ENCODE data around the gene MRPS26. TPM values are rescaled to one million over a fixed set of nuclear protein-coding genes. Genes with fewer than 3 reads are reported as not detected.
"Not testable (repeated sequence)": the region's sequence is repeated elsewhere in the genome, so short reads cannot be mapped to it uniquely, and the experiment has no call there.

The MRPS26 gene
- total RNA-seq, 2 experiments from 2014 or later: 155 to 158 TPM

DNA sequence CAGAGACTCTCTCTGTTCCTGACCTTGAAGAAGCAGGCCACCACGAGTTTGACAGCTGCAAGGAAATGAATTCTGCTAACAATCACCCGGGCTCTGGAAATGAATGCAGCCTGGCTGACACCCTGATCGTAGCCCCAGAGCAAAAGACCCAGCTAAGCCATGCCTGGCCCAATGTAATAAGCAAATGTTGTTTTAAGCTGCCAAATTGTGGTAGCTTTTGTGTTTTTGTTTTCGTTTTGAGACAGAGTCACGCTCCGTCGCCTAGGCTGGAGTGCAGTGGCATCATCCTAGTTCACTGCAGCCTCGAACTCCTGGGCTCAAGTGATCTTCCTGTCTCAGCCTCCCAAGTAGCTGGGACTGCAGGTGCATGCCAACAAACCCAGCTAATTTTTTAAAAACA, 22.2 kb downstream of the MRPS26 start:
- Mint-ChIP-seq H3K9me3 (no peaks in the 10 kb centered on the region), H3K36me3 (no peaks in the 10 kb centered on the region), H3K4me1 (ENCODE audit: low read depth) (peaks cover 27% of the 10 kb centered on the region), H3K4me3 (no peak overlapping the region), H3K27me3 (no peaks in the 10 kb centered on the region), H3K27ac (no peak overlapping the region)
- POLR2A ChIA-PET: no interaction called here
- intact Hi-C loops (cut with micrococcal nuclease): no loop called here
- DNase-seq: no peak
- CTCF ChIA-PET: interaction anchor here (1.0 to 1.9 kb wide), 2 partner anchors 11 to 15 kb away, joined by 4 to 8 read pairs; no protein-coding TSS in a partner anchor

DNA sequence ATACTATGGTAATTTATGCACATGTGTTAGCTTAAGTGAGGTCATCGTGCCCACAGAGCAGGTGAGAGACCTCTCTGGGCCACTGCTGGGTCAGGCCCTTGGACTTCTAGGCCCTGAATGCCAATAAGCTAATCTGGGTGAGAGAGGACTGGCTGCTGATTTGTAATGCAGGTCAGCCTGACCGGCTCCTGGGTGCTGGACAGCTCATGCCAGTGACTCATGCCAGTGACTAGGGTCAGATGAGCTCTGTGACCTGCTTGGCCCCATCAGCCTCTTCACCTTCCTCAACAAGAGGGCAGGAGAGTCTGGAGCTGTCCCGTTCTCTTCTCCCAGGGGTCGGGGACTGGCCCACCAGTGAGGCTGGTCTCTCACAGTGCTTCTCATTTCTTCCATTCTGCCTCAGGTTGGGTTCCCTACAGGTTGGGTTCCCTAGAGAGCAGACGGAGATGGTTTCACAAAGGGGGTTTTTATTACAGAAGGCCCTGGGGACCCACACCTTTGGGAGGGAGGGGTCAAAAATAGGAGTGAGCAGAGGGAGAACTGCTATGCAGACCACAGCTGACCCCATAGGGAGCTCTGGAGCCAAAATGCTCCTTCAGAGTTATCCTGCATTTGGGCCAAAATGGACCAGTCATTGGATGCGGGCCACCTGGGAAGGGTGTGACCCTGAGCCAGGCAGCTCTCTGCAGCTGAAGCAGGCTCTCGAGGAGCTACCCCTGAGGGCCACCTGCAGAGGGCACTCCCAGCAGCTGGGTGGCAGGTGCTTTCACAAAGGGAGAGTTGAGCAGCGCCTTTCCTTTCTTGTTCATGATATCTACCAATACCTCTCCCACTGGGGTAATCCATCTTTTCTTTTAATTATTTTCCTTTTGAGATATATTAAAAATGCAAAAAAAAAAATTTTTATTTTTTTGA, 23.4 kb downstream of the MRPS26 start:
- CTCF ChIA-PET: interaction anchor here (1.0 to 1.9 kb wide), 7 partner anchors 8 to 247 kb away, joined by 3 to 8 read pairs (median 5); no protein-coding TSS in a partner anchor
- Mint-ChIP-seq H3K4me1 (ENCODE audit: low read depth) (peaks cover 28% of the 10 kb centered on the region), H3K9me3 (no peaks in the 10 kb centered on the region), H3K27ac (no peak overlapping the region), H3K27me3 (no peaks in the 10 kb centered on the region), H3K4me3 (no peak overlapping the region), H3K36me3 (no peaks in the 10 kb centered on the region)
- peak; percentile 56 for DNase-seq
- POLR2A ChIA-PET: interaction anchor here (1.0 kb wide), 1 partner anchor 24 kb away, joined by 3 read pairs; the partner anchor contains the start of gene MRPS26
- intact Hi-C loops (cut with micrococcal nuclease): no loop called here

- Mint-ChIP-seq H3K4me1 (ENCODE audit: low read depth) (peaks cover 21% of the 10 kb centered on the region), H3K27ac (no peak overlapping the region), H3K9me3 (no peaks in the 10 kb centered on the region), H3K27me3 (no peaks in the 10 kb centered on the region), H3K36me3 (no peaks in the 10 kb centered on the region), H3K4me3 (peak overlapping the region; percentile 74)
- intact Hi-C loops (cut with micrococcal nuclease): loop anchor here (10.0 kb wide), 1 partner anchor 104 kb away; the partner anchor contains the start of gene LZTS3
- no peak for DNase-seq
- POLR2A ChIA-PET: no interaction called here
- CTCF ChIA-PET: interaction anchor here (1.2 to 1.7 kb wide), 2 partner anchors 17 to 87 kb away, joined by 3 read pairs; no protein-coding TSS in a partner anchor
These were observed 24.9 kb downstream of the MRPS26 start for GRCh38 chr20:3070725-3071124.

DNA sequence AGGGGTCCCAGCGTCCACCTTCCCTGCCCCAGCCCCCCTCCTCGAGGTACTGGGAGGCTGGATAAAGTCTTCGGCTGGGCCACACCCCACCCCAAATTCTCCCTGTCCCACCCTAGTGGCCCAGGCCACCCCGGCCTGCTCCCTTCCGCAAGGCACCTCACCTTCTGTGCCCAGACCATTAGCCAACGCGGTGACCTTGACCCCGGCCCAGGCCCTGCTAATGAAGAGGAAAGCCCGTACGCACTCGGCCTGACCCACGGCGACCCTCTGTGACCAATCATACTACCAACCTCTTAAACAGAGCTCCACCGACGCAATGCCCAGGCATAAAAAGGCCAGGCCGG, 25.4 kb downstream of the MRPS26 start:
- no peaks in the 10 kb centered on the region for H3K36me3 Mint-ChIP-seq
- H3K27ac Mint-ChIP-seq: no peak overlapping the region
- intact Hi-C loops (cut with micrococcal nuclease): loop anchor here (10.0 kb wide), 1 partner anchor 104 kb away; the partner anchor contains the start of gene LZTS3
- H3K4me1 Mint-ChIP-seq (ENCODE audit: low read depth): peaks cover 21% of the 10 kb centered on the region
- no peaks in the 10 kb centered on the region for H3K9me3 Mint-ChIP-seq
- no peaks in the 10 kb centered on the region for H3K27me3 Mint-ChIP-seq
- DNase-seq: no peak
- peak overlapping the region; percentile 74 for H3K4me3 Mint-ChIP-seq
- CTCF ChIA-PET: interaction anchor here (1.4 kb wide), 1 partner anchor 43 kb away, joined by 3 read pairs; no protein-coding TSS in a partner anchor
- POLR2A ChIA-PET: no interaction called here

DNA sequence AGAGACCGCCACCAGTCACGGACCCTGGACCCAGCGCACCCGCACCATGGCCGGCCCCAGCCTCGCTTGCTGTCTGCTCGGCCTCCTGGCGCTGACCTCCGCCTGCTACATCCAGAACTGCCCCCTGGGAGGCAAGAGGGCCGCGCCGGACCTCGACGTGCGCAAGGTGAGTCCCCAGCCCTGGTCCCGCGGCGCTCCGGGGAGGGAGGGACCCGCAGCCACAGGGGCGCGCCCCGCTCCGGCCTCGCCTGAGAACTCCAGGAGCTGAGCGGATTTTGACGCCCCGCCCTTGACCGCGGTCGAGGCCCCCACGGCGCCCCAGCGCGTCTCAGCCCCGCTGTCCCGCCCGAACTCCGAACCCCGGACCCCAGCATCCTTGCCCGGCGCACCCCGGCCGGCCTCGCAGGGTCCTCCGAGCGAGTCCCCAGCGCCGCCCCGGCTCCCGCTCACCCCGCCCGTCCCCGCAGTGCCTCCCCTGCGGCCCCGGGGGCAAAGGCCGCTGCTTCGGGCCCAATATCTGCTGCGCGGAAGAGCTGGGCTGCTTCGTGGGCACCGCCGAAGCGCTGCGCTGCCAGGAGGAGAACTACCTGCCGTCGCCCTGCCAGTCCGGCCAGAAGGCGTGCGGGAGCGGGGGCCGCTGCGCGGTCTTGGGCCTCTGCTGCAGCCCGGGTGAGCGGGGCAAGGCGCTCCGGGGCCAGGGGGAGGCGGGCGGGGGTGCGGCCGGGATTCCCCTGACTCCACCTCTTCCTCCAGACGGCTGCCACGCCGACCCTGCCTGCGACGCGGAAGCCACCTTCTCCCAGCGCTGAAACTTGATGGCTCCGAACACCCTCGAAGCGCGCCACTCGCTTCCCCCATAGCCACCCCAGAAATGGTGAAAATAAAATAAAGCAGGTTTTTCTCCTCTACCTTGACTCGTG, 26.0 kb downstream of the MRPS26 start, which contains the start of gene OXT:
OXT (plus strand) TSS at position 11 of the 920 bp plus-strand sequence; CDS start at position 47, 36 bp downstream.
- no peak within 1 kb of the TSS for H3K27ac Mint-ChIP-seq
- ChIA-PET POLR2A (no interaction called here), CTCF (interaction anchor here (1.4 kb wide), 1 partner anchor 42 kb away, joined by 3 read pairs; no protein-coding TSS in a partner anchor)
- H3K9me3 Mint-ChIP-seq: no peaks in the 10 kb centered on the region
- peaks cover 24% of the 10 kb centered on the region for H3K4me1 Mint-ChIP-seq (ENCODE audit: low read depth)
- intact Hi-C loops (cut with micrococcal nuclease): loop anchor here (10.0 kb wide), 1 partner anchor 103 kb away; the partner anchor contains the start of gene LZTS3
- peak within 1 kb of the TSS; percentile 74 for H3K4me3 Mint-ChIP-seq
- DNase-seq: peak; percentile 82
- no peaks in the 10 kb centered on the region for H3K27me3 Mint-ChIP-seq
- H3K36me3 Mint-ChIP-seq: no peaks in the 10 kb centered on the region

DNA sequence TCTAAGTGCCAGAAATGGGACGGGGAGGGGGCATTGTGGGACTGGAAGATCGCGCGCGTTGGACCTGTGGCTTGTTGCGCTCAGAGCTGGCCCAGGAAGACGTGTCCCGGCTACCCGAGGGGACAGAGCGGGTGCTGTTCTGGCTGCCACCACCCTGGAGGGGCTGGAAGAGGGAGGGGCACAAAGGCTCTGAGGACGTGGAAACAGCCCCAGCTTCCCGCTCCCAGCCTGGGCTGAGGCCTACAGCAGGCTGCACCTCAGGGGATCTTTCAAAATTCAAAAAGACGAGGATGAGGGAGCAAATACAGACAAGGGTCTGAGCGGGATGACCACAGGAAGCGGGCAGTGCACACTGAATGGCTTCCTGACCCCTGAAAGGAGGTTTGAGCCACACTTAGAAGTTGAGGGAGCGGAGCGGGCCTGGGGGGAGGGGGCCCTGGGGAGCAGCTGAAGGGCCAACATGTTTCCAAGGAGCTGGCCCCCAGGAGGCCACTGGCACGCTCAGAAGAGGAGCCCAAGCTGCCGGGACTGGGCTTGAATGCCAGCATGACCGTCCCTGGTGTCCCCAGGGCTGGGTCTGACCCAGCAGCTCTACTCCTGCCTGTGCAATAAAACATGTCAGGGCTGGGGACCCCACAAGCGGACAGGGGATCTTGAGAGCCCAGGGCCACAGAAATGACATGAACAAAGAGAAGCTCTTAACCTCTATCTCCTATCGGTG, 26.8 kb downstream of the MRPS26 start:
- H3K36me3 Mint-ChIP-seq: no peaks in the 10 kb centered on the region
- ChIA-PET POLR2A (no interaction called here), CTCF (interaction anchor here (0.6 to 1.4 kb wide), 2 partner anchors 41 to 156 kb away, joined by 3 to 4 read pairs; no protein-coding TSS in a partner anchor)
- H3K27me3 Mint-ChIP-seq: peaks cover 1% of the 10 kb centered on the region
- peaks cover 30% of the 10 kb centered on the region for H3K4me1 Mint-ChIP-seq (ENCODE audit: low read depth)
- H3K9me3 Mint-ChIP-seq: no peaks in the 10 kb centered on the region
- intact Hi-C loops (cut with micrococcal nuclease): loop anchor here (10.0 kb wide), 1 partner anchor 102 kb away; the partner anchor contains the start of gene LZTS3
- H3K27ac Mint-ChIP-seq: peak overlapping the region; percentile 62
- H3K4me3 Mint-ChIP-seq: peak overlapping the region; percentile 74
- no peak for DNase-seq

DNA sequence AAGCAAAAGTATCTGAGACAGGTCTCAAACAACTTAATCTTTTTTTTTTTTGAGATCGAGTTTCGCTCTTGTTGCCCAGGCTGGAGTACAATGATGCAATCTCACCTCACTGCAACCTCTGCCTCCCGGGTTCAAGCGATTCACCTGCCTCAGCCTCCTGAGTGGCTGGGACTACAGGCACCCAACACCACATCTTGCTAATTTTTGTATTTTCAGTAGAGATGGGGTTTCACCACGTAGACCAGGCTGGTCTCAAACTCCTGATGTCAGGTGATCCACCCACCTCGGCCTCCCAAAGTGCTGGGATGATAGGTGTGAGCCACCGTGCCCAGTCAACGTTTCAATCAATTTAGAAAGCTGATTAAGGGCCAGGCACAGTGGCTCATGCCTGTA, 27.4 kb downstream of the MRPS26 start:
- POLR2A ChIA-PET, H3K36me3 Mint-ChIP-seq, H3K4me3 Mint-ChIP-seq, H3K27me3 Mint-ChIP-seq, H3K9me3 Mint-ChIP-seq: not testable (repeated sequence)
- H3K27ac Mint-ChIP-seq: peak overlapping the region; percentile 62
- CTCF ChIA-PET: interaction anchor here (0.6 kb wide), 1 partner anchor 156 kb away, joined by 4 read pairs; no protein-coding TSS in a partner anchor
- intact Hi-C loops (cut with micrococcal nuclease): loop anchor here (10.0 kb wide), 1 partner anchor 102 kb away; the partner anchor contains the start of gene LZTS3
- H3K4me1 Mint-ChIP-seq (ENCODE audit: low read depth): peaks cover 33% of the 10 kb centered on the region
- DNase-seq: peak; percentile 64

DNA sequence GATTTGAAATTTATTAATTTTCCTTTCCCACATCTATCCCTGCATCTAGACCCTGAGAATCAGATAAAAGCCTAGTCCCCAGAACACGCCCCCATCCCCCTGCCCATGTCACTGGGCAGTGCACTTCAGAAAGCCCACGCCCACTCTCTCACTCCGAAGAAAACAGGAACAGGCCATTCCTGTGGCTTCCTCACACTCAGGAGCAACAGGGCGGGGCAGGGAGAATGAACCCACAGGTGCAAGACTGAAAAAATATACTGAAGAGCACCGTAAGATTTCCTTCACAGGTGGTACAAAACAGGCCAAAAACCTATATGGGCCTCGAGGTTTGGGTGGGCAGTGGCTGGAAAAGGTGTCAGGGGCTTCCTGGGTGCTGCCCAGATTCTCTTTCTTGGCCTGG, 29.0 kb downstream of the MRPS26 start:
- H3K27me3 Mint-ChIP-seq: peaks cover 8% of the 10 kb centered on the region
- no peak overlapping the region for H3K4me3 Mint-ChIP-seq
- no peaks in the 10 kb centered on the region for H3K9me3 Mint-ChIP-seq
- intact Hi-C loops (cut with micrococcal nuclease): loop anchor here (5.0 to 10.0 kb wide), 2 partner anchors 47 to 100 kb away; partner anchors contain the start of gene LZTS3
- no peaks in the 10 kb centered on the region for H3K36me3 Mint-ChIP-seq
- DNase-seq: no peak
- POLR2A ChIA-PET: no interaction called here
- CTCF ChIA-PET: interaction anchor here (2.9 kb wide), 1 partner anchor 21 kb away, joined by 10 read pairs; no protein-coding TSS in a partner anchor
- H3K27ac Mint-ChIP-seq: no peak overlapping the region
- H3K4me1 Mint-ChIP-seq (ENCODE audit: low read depth): peaks cover 33% of the 10 kb centered on the region

DNA sequence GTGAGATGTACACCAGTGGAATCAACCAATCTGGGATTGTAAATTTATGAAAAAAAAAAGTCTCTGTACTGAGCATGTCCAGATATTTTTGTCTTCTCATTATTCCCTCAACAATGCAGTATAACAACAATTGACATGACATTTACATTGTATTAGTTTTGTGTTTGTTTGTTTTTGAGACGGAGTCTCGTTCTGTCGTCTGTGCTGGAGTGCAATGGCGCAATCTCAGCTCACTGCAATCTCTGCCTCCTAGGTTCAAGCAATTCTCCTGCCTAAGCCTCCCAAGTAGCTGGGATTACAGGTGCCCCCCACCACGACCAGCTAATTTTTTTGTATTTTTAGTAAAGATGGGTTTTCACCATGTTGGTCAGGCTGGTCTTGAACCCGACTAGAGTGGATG, 29.5 kb downstream of the MRPS26 start:
- DNase-seq, H3K27me3 Mint-ChIP-seq, H3K9me3 Mint-ChIP-seq, H3K27ac Mint-ChIP-seq, POLR2A ChIA-PET, H3K4me3 Mint-ChIP-seq, H3K36me3 Mint-ChIP-seq: not testable (repeated sequence)
- CTCF ChIA-PET: interaction anchor here (2.9 kb wide), 1 partner anchor 22 kb away, joined by 10 read pairs; no protein-coding TSS in a partner anchor
- intact Hi-C loops (cut with micrococcal nuclease): loop anchor here (5.0 to 10.0 kb wide), 2 partner anchors 47 to 99 kb away; partner anchors contain the start of gene LZTS3
- H3K4me1 Mint-ChIP-seq (ENCODE audit: low read depth): peaks cover 33% of the 10 kb centered on the region

DNA sequence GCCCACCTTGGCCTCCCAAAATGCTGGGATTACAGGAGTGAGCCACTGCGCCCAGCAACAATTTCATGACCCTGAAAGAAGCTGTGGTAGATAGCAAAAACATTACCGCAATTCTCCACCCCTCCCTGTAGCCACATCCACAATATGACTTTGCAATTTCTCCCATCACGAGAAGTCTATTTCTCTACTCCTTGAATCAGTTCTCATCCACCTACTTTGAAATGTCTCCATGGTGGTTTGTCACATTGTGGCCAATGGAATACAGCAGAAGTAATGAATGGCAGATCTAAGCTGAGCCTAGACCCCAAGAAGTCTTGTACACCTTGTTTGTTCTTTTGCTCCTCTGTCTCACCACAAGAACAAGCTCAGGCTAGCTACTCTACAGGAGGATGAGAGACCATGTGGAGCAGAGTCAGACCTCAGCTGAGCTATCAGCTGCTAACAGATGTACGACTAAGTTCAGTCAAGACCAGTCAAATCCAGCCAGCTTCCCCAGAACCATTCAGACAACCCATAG, 31.8 kb downstream of the MRPS26 start:
- DNase-seq: peak; percentile 29
- POLR2A ChIA-PET: interaction anchor here (0.5 to 1.3 kb wide), 3 partner anchors 24 to 425 kb away, joined by 3 to 5 read pairs (median 4); partner anchors contain the start of gene NOP56
- Mint-ChIP-seq H3K27me3 (peaks cover 28% of the 10 kb centered on the region), H3K27ac (no peak overlapping the region), H3K4me3 (no peak overlapping the region), H3K4me1 (ENCODE audit: low read depth) (peaks cover 27% of the 10 kb centered on the region), H3K9me3 (no peaks in the 10 kb centered on the region), H3K36me3 (no peaks in the 10 kb centered on the region)
- intact Hi-C loops (cut with micrococcal nuclease): loop anchor here (1.0 to 10.0 kb wide), 3 partner anchors 23 to 97 kb away; partner anchors contain the start of gene LZTS3
- CTCF ChIA-PET: interaction anchor here (0.5 to 1.4 kb wide), 4 partner anchors 24 to 215 kb away, joined by 3 to 9 read pairs (median 4); no protein-coding TSS in a partner anchor
